ENCODE data around the gene TTC28.

The TTC28 gene

GRCh38 chr22:28247667-28248363, 431.8 kb downstream of the TTC28 start:
- no peak overlapping the region for H3K4me3 ChIP-seq (ENCODE audit: low read depth, low read length)
- DNase-seq (ENCODE audit: low read depth), result no peak
- no peak for TF ChIP-seq POLR2A (IDR thresholded peaks at IDR 0.05; ENCODE audit: extremely low read depth, insufficient read length)
- TF ChIP-seq CTCF (IDR thresholded peaks at IDR 0.05; ENCODE audit: low read depth, low read length), result no peak
- no peak for TF ChIP-seq MAX (IDR thresholded peaks at IDR 0.05; ENCODE audit: low read depth, low read length)
- TF ChIP-seq MYC (IDR thresholded peaks at IDR 0.05; ENCODE audit: low read depth, low read length), result no peak

- no peak overlapping the region for H3K4me3 ChIP-seq (ENCODE audit: low read depth, low read length)
- TF ChIP-seq CTCF (IDR thresholded peaks at IDR 0.05; ENCODE audit: low read depth, low read length) (no peak), MAX (IDR thresholded peaks at IDR 0.05; ENCODE audit: low read depth, low read length) (no peak), MYC (IDR thresholded peaks at IDR 0.05; ENCODE audit: low read depth, low read length) (no peak), POLR2A (IDR thresholded peaks at IDR 0.05; ENCODE audit: extremely low read depth, insufficient read length) (no peak)
- no peak for DNase-seq (ENCODE audit: low read depth)
Observed at GRCh38 chr22:28247136-28247535, 432.5 kb downstream of the TTC28 start.

GRCh38 chr22:28246397-28246796, 433.2 kb downstream of the TTC28 start:
- DNase-seq (ENCODE audit: low read depth), result no peak
- no peak overlapping the region for H3K4me3 ChIP-seq (ENCODE audit: low read depth, low read length)
- no peak for TF ChIP-seq MYC (IDR thresholded peaks at IDR 0.05; ENCODE audit: low read depth, low read length)
- no peak for TF ChIP-seq CTCF (IDR thresholded peaks at IDR 0.05; ENCODE audit: low read depth, low read length)
- no peak for TF ChIP-seq POLR2A (IDR thresholded peaks at IDR 0.05; ENCODE audit: extremely low read depth, insufficient read length)
- TF ChIP-seq MAX (IDR thresholded peaks at IDR 0.05; ENCODE audit: low read depth, low read length), result no peak

GRCh38 chr22:28245579-28246224, 433.9 kb downstream of the TTC28 start:
- TF ChIP-seq POLR2A (IDR thresholded peaks at IDR 0.05; ENCODE audit: extremely low read depth, insufficient read length) (no peak), CTCF (IDR thresholded peaks at IDR 0.05; ENCODE audit: low read depth, low read length) (no peak), MAX (IDR thresholded peaks at IDR 0.05; ENCODE audit: low read depth, low read length) (no peak), MYC (IDR thresholded peaks at IDR 0.05; ENCODE audit: low read depth, low read length) (no peak)
- DNase-seq (ENCODE audit: low read depth), result no peak
- no peak overlapping the region for H3K4me3 ChIP-seq (ENCODE audit: low read depth, low read length)

GRCh38 chr22:28244757-28245156, 434.9 kb downstream of the TTC28 start:
- DNase-seq (ENCODE audit: low read depth), result no peak
- no peak overlapping the region for H3K4me3 ChIP-seq (ENCODE audit: low read depth, low read length)
- TF ChIP-seq CTCF (IDR thresholded peaks at IDR 0.05; ENCODE audit: low read depth, low read length), result no peak
- TF ChIP-seq MYC (IDR thresholded peaks at IDR 0.05; ENCODE audit: low read depth, low read length), result no peak
- TF ChIP-seq MAX (IDR thresholded peaks at IDR 0.05; ENCODE audit: low read depth, low read length), result no peak
- TF ChIP-seq POLR2A (IDR thresholded peaks at IDR 0.05; ENCODE audit: extremely low read depth, insufficient read length), result no peak

Data from NB4 (cell line).